GM12872 (cell line): ENCODE data around the gene ASB11.

ENCODE experiments used
- CTCF ChIP-seq: IDR thresholded peaks from 3 replicates; pipeline ENCODE4 v1.5.1; 2011; ENCODE audit warnings: low read depth, mild to moderate bottlenecking, low read length, moderate library complexity; ENCODE audit not compliant: insufficient read depth

The ASB11 gene

GRCh38 chrX:15328131-15328530, 12.7 kb upstream of the ASB11 start:
- TF ChIP-seq CTCF = no peak

GRCh38 chrX:15322472-15322871, 7.0 kb upstream of the ASB11 start:
- TF ChIP-seq CTCF = no peak

GRCh38 chrX:15322072-15322471, 6.6 kb upstream of the ASB11 start:
- no peak for TF ChIP-seq CTCF

- no peak for TF ChIP-seq CTCF
Observed at GRCh38 chrX:15321447-15321846, 6.0 kb upstream of the ASB11 start.

GRCh38 chrX:15320297-15320696, 4.9 kb upstream of the ASB11 start:
- TF ChIP-seq CTCF = no peak

GRCh38 chrX:15319075-15319474, 3.6 kb upstream of the ASB11 start:
- TF ChIP-seq CTCF = no peak

GRCh38 chrX:15314472-15314871, 968 bp downstream of the ASB11 start:
- TF ChIP-seq CTCF = no peak

- no peak for TF ChIP-seq CTCF
Observed at GRCh38 chrX:15311119-15311518, 4.3 kb downstream of the ASB11 start.
